ENCODE results near the gene ASCL5.

Gene ASCL5

GRCh38 chr1:201109651-201110050, 17.3 kb downstream of the ASCL5 start:
- DNase-seq: no peak

- DNase-seq: no peak
Observed at GRCh38 chr1:201108614-201109013, 18.4 kb downstream of the ASCL5 start.

- DNase-seq: no peak
Observed at GRCh38 chr1:201105688-201106087, 21.3 kb downstream of the ASCL5 start.

GRCh38 chr1:201104141-201104540, 22.8 kb downstream of the ASCL5 start:
- DNase-seq: no peak

- DNase-seq: no peak
Observed at GRCh38 chr1:201103666-201104065, 23.3 kb downstream of the ASCL5 start.

- DNase-seq: no peak
Observed at GRCh38 chr1:201100169-201100930, 26.6 kb downstream of the ASCL5 start.

- no peak for DNase-seq
Observed at GRCh38 chr1:201098992-201099677, 27.8 kb downstream of the ASCL5 start.

GRCh38 chr1:201096977-201097856, 29.8 kb downstream of the ASCL5 start:
- no peak for DNase-seq

GRCh38 chr1:201096041-201096461, 30.9 kb downstream of the ASCL5 start:
- DNase-seq: no peak

- no peak for DNase-seq
Observed at GRCh38 chr1:201095581-201095980, 31.4 kb downstream of the ASCL5 start.

- no peak for DNase-seq
Observed at GRCh38 chr1:201094832-201095231, 32.2 kb downstream of the ASCL5 start.

GRCh38 chr1:201093962-201094361, 33.0 kb downstream of the ASCL5 start:
- no peak for DNase-seq

- no peak for DNase-seq
Observed at GRCh38 chr1:201093561-201093960, 33.4 kb downstream of the ASCL5 start.

- no peak for DNase-seq
Observed at GRCh38 chr1:201092738-201093137, 34.2 kb downstream of the ASCL5 start.

- no peak for DNase-seq
Observed at GRCh38 chr1:201091256-201091655, 35.7 kb downstream of the ASCL5 start.

- no peak for DNase-seq
Observed at GRCh38 chr1:201090541-201090940, 36.4 kb downstream of the ASCL5 start.

- DNase-seq: no peak
Observed at GRCh38 chr1:201089596-201089995, 37.4 kb downstream of the ASCL5 start.

- DNase-seq: no peak
Observed at GRCh38 chr1:201088901-201089525, 38.0 kb downstream of the ASCL5 start.

- no peak for DNase-seq
Observed at GRCh38 chr1:201088395-201088794, 38.6 kb downstream of the ASCL5 start.

GRCh38 chr1:201085902-201086735, 40.9 kb downstream of the ASCL5 start:
- peak in 2 of 4 experiments; percentile 2 to 30 for DNase-seq

- no peak for DNase-seq
Observed at GRCh38 chr1:201084295-201084694, 42.7 kb downstream of the ASCL5 start.

GRCh38 chr1:201083741-201084140, 43.2 kb downstream of the ASCL5 start:
- no peak for DNase-seq

Data from activated naive CD4-positive, alpha-beta T cell (primary cell).